HG03039 (cell line): Measurements from ENCODE around the gene CNTNAP2.
A peak's percentile ranks its signal among the peaks of the same experiment; 100 is the strongest.

Experiments used
- ATAC-seq: cut with Tn5 transposase; IDR thresholded peaks from one replicate; pipeline ENCODE4 v1.9.1; 2021; ENCODE audit warnings: mild to moderate bottlenecking, moderate library complexity; ENCODE audit not compliant: unreplicated experiment

The CNTNAP2 gene

DNA sequence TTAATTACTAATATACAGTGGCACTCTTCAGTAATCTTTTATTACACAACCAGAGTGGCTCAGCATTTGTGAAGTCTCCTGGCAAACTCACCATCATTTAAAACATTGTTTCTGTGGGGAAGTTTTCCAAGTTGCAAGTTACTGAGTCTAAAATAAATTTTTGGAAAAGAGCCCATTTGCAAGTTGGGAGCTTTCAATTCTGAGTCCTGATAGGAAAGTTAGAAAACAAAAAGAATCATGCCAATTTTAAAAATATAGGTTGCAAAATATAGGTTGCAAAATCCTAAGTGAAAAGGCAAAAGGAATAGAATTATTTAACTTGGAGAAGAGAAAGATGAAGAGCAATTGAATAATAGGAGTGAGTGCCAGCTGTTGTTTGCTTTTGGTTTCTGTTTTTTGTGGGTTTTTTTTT is 2095.1 kb downstream of the CNTNAP2 start:
- ATAC-seq: no peak

GRCh38 chr7:148212731-148213130 is 2096.1 kb downstream of the CNTNAP2 start:
- no peak for ATAC-seq

- no peak for ATAC-seq
Measured at GRCh38 chr7:148214101-148214500, 2097.5 kb downstream of the CNTNAP2 start.

DNA sequence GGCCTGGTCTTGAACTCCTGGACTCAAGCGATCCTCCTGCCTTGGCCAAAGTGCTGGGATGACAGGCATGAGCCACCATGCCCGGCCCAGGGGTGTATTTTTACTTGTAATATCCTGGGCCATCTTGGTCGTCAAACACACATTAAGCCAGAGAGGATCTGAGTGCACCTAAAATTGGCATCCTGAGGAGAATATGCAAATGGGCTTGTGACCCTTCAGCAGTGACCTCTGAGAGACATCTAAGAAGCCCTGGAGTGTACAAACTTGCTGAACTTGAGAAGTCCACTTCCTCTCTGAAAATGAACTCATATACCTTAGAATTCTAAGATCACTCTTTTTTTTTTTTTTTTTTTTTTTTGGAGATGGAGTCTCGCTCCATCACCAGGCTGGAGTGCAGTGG is 2102.0 kb downstream of the CNTNAP2 start:
- ATAC-seq: no peak

DNA sequence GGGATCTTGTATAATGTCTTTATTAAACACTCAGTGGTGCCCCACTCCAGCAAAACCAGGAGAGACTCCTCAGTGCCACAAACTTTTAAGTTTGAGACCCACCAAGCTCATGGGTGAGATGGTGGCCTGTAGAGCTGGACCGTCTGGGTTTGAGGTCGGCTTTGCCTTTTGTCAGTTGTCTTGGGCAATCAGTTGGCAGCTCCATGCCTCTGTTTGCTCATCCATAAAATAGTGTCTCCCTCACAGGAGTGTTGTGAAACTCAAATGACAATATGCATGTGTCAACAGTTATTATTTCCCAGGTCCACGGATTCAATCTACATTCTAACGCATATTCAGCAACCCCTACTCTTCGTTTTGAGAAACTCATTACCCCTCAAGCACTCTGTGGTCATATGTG is 2106.1 kb downstream of the CNTNAP2 start:
- ATAC-seq: no peak

DNA sequence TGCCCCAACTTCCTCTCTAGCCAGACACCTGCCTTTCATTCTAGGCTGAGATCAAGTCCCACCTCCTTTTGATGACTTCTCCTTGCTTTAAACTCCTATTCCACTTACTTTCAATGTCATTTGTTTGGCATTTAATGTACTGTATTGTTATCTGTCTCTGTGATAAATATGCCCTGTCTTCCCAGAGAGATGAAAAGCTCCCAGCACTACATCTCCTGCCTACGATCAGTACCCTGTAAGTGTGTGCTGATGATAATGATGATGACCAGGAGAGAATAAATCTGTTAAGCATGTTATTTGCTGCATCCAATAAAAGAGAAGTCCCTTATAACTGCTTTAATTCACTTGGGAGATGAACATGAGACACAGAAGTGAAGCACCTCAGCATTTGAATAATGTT is 2106.6 kb downstream of the CNTNAP2 start:
- no peak for ATAC-seq

GRCh38 chr7:148223738-148224137 is 2107.1 kb downstream of the CNTNAP2 start:
- ATAC-seq: no peak

- ATAC-seq: no peak
Measured at GRCh38 chr7:148230296-148230695, 2113.7 kb downstream of the CNTNAP2 start.

GRCh38 chr7:148230883-148231282 is 2114.3 kb downstream of the CNTNAP2 start:
- ATAC-seq: no peak

DNA sequence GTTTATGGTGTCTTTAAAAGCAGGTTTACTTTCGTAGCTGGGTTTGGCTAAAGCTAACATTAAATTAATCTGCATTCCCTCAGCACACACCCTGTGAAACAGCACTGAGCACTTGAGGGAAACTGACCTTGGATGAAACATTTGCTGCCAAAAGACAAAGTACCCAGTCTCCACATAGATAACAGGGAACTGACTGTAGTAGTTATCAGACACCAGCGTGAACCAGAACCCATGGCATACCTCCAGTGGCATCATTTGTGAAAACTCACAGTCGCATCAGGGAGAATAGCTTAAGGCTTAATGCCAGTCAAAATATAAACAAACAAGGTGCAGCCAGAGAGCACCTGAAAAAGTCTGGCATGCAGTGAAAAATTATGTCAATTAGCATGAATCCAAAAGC is 2116.2 kb downstream of the CNTNAP2 start:
- no peak for ATAC-seq

DNA sequence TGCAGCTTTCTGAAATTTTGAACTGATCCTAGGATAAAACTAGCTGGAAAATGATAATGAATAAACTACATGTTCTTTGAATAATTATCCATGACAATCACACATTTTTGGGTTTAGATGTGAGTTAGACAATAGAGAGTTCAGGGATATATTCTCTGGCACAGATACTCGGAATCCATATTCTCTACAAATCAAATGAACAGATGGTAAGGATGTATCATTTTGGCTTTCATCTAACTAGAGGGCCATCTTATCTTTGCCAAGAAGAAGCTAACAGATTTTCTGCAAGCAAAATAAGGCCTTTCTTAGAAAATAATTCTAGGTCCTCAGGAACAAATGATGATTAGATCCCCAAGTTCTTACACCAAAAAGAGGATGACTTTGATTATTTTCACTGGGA is 2118.1 kb downstream of the CNTNAP2 start:
- no peak for ATAC-seq

GRCh38 chr7:148238761-148239325 is 2122.2 kb downstream of the CNTNAP2 start:
- ATAC-seq: no peak

- ATAC-seq: no peak
Measured at GRCh38 chr7:148241700-148242293, 2125.2 kb downstream of the CNTNAP2 start.

DNA sequence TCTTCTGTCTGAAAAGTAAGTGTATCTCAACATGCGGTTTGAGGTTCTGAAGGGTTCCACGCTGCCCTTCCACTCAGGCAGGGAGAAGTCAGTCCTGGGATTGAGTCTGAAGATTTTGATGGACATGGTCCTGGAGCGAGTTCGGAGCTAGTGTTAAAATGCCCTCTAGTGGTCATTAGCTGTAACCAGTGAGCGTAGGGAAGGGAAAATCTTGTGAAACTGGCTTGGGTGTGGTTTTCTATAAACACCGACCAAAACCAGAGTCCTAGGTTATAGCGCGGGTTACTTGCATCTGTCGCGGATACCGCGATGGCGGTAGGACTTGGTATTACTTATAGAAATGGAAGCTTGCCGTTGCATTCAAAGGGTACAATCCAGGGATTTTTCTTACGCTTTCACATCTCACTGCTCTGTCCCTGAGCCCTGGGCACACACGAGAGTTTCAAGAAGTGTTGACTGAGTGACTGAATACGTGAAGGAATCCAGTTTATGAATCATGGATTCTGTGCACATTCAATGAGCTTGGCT is 2125.8 kb downstream of the CNTNAP2 start:
- peak; percentile 86 for ATAC-seq

DNA sequence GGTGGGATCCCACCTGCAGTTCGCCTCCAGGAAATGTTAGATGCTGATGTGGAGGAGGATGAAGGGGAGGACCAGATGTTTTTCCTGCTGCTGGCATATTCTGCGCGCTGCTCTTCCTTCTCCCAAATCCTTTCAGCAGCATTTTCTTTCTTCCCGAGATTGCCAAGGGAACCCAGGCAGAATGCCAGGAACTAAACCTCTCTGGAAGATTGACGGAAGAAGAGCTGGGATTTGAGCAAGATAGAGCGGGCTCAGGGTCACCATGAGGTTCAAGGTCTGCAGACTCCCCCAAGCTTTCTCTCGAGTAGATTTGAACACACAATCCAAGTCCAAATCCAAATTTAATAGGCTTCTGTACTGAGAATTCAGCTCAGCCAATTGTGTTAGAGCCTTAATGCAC is 2128.8 kb downstream of the CNTNAP2 start:
- no peak for ATAC-seq

DNA sequence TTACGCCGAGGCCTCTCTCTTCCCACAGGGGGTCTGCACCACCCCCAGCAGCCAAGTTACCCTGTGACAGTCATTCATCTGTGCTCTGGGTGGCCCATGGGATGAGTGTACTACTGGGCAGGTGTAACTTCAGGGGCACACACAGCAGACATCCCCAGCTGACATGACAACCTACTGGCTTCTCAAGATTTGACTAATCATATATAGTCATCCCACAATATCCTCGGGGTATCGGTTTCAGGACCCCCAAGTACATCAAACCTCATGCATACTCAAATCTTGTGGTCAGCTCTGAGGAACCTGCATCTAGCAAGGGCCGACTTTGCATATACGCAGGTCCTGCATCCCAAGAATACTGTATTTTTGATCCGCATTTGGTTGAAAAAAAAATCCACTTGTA is 2137.0 kb downstream of the CNTNAP2 start:
- peak; percentile 97 for ATAC-seq

DNA sequence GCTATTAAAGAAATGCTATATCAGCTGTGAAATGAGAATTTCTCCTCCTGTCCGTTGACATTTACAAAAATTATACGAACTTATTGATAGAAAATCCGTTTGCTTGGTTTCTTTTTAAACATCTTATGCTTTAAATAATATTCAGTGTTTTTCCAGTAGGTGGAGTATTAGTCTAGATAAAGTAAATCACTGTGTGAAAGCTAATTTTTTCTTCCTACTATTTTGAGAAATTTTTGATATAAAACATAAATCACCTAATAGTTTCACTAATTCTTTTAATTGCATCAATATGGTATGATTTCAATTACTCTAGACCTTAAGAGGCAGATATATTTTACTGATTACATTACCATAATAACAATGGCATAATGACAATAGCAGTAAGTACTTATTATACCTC is 2138.7 kb downstream of the CNTNAP2 start:
- ATAC-seq: no peak

- no peak for ATAC-seq
Measured at GRCh38 chr7:148256433-148256832, 2139.8 kb downstream of the CNTNAP2 start.

GRCh38 chr7:148260599-148260998 is 2144.0 kb downstream of the CNTNAP2 start:
- ATAC-seq: no peak

DNA sequence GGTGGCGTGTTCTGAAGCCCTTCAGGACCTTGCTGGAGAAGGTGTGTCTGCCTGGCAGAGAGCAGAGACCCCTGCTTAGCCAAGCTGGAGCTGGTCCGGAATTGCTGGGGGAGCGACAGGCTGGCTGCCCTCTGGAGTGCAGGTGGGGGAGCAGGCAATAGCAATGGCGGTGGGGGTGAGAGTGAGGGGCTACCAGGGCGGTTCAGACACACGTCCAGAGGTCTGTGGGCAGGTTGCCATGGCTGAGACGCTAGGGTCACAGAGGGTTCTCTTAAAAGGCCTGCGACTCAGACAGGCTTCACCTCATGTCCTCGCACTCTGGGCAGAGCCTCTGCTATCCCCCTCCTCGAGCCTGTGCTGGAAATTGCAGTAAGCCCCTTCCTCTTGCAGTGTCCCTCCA is 2144.9 kb downstream of the CNTNAP2 start:
- ATAC-seq: no peak

- ATAC-seq: no peak
Measured at GRCh38 chr7:148261996-148262688, 2145.5 kb downstream of the CNTNAP2 start.

DNA sequence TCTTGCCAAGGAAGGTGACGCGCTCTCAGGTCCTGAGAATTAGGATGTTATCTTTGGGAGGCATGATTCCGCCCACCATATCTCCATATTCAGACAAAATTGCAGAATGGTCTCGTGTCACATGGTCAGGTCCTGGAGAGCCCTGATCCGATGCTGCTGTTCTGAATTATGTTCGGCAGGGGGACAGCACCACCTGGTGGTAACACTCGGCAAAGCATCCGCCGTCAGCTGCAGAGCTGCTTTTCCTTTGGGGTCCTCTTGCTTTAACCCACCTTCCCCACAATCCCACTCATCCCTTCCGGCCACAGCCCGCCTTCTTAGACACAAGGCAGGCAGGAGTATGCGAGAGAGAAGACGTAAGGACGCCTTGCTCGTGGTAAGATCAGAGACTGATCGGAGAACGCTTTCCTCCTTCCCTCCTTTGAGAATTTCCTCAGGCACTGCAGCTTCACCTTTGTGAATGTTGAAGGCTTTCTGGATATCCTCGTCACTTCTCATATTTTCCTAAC is 2146.2 kb downstream of the CNTNAP2 start:
- ATAC-seq: peak; percentile 75
